K562 (cell line): ENCODE measurements around the gene ARMC9. TPM values are rescaled to one million over a fixed set of nuclear protein-coding genes. Genes with fewer than 3 reads are reported as not detected.

Experiments used
- ATAC-seq: fragments of 200-7000 bp; cut with Tn5 transposase; 3 replicates; pipeline ENCODE4 v1.9.1; 2020; ENCODE audit warnings: moderate library complexity
- BruUV-seq: library from RNA; stranded (reverse); fragments of 400-500 nt; replicated peaks from 2 replicates; lab custom pipeline; 2021; lab: Mats Ljungman, UMichigan
- CTCF ChIA-PET: fragments of 300-600 bp; formaldehyde crosslinking; extraction: SDS; loops from one replicate; lab custom pipeline; 2021; ENCODE audit warnings: low intra/inter-chr PET ratio; lab: Yijun Ruan, JAX
- POLR2A ChIA-PET: fragments of 300-600, 350-650 bp; sonication (Branson Sonifier 250); formaldehyde crosslinking; extraction: SDS; loops from one replicate; lab custom pipeline; 2021; ENCODE audit warnings: antibody characterized with exemption, inconsistent platforms; lab: Yijun Ruan, JAX
- DNase-seq, 4 experiments: peaks; one replicate each; pipeline versions ENCODE4 v3.0.0 to v3.0.0-alpha.2; 2011 to 2018; ENCODE audit warnings: low spot score in 3 of 4, mixed read lengths in 3 of 4; ENCODE audit errors: extremely low read depth in 1 of 4
- FAIRE-seq: peaks from 2 replicates; lab custom pipeline; 2011; peaks lifted over from hg19 to GRCh38; lab: Jason Lieb, UNC
- H2AFZ ChIP-seq: 2 replicates; pipeline ENCODE4 v1.6.0; 2011; ENCODE audit warnings: low read depth, low read length, control low read depth, inconsistent platforms
- H3K27ac ChIP-seq: fragments of 200-600 bp; 3 replicates; pipeline ENCODE4 v1.8.0; 2011; ENCODE audit warnings: low read depth, mild to moderate bottlenecking, control low read depth, inconsistent platforms, low read length, moderate library complexity, mixed read lengths; ENCODE audit errors: extremely low read depth
- H3K27me3 ChIP-seq, 2 experiments: fragments of 300-600 bp in 1 of 2; 2 replicates in 1 of 2; 3 replicates in 1 of 2; pipeline versions ENCODE4 v1.6.0 to v1.8.0; 2011; ENCODE audit warnings: inconsistent platforms in 2 of 2, low read length in 2 of 2, mild to moderate bottlenecking in 1 of 2, mixed read lengths in 1 of 2, moderate library complexity in 1 of 2; ENCODE audit not compliant: control insufficient read depth in 2 of 2, insufficient read depth in 2 of 2
- H3K36me3 ChIP-seq: fragments of 300-600 bp; 3 replicates; pipeline ENCODE4 v1.8.0; 2011; ENCODE audit warnings: mild to moderate bottlenecking, low read length, inconsistent platforms; ENCODE audit not compliant: control insufficient read depth, insufficient read depth
- H3K4me1 ChIP-seq, 2 experiments: fragments of 200-600 bp in 1 of 2; replicated peaks in 1 of 2; 2 replicates in 1 of 2; 3 replicates in 1 of 2; pipeline versions ENCODE4 v1.5.1 to v1.8.0; 2011; ENCODE audit warnings: inconsistent platforms in 2 of 2, low read length in 2 of 2, mild to moderate bottlenecking in 1 of 2, mixed read lengths in 1 of 2, moderate library complexity in 1 of 2; ENCODE audit not compliant: control insufficient read depth in 2 of 2, insufficient read depth in 2 of 2
- H3K4me2 ChIP-seq: 2 replicates; pipeline ENCODE4 v1.6.1; 2011; ENCODE audit warnings: low read length, control low read depth, inconsistent platforms, mixed read lengths; ENCODE audit not compliant: insufficient read depth
- H3K4me3 ChIP-seq: fragments of 200-600 bp; sonication (generic), shearing (Covaris generic); 2 replicates; pipeline ENCODE4 v1.5.1; 2016; ENCODE audit warnings: control low read depth, inconsistent platforms
- H3K79me2 ChIP-seq: fragments of 200-600 bp; 3 replicates; pipeline ENCODE4 v1.8.0; 2011; ENCODE audit warnings: low read length, inconsistent platforms; ENCODE audit not compliant: control insufficient read depth, insufficient read depth
- H3K9ac ChIP-seq, 2 experiments: 2 replicates each; pipeline versions ENCODE4 v1.6.0 to v1.6.1; 2011; ENCODE audit warnings: low read depth in 2 of 2, low read length in 2 of 2, control low read depth in 1 of 2, inconsistent platforms in 1 of 2, mild to moderate bottlenecking in 1 of 2, mixed read lengths in 1 of 2; ENCODE audit not compliant: insufficient read depth in 1 of 2
- H3K9me1 ChIP-seq: one replicate; pipeline ENCODE4 v1.6.0; 2011; ENCODE audit warnings: inconsistent platforms, mild to moderate bottlenecking, low read length, moderate library complexity; ENCODE audit not compliant: control insufficient read depth, insufficient read depth
- H3K9me3 ChIP-seq: replicated peaks from 2 replicates; pipeline ENCODE4 v1.5.1; 2011; ENCODE audit warnings: low read depth, low read length, inconsistent platforms; ENCODE audit not compliant: control insufficient read depth, insufficient read depth
- H4K20me1 ChIP-seq: replicated peaks from 2 replicates; pipeline ENCODE4 v1.6.1; 2011; ENCODE audit warnings: low read length, inconsistent platforms, mixed read lengths; ENCODE audit not compliant: control insufficient read depth, insufficient read depth
- DMBX1 ChIP-seq: fragments of 250-450 bp; sonication (Bioruptor Pico); IDR thresholded peaks from 2 replicates; pipeline ENCODE4 v1.8.0; 2022; ENCODE audit warnings: inconsistent platforms, mild to moderate bottlenecking, moderate library complexity, borderline replicate concordance
- MEF2D ChIP-seq: conservative IDR thresholded peaks from 2 replicates; pipeline ENCODE4 v1.6.1; 2016; ENCODE audit warnings: low read depth, missing genetic modification characterization, missing compliant biosample characterization
- NFIC ChIP-seq: fragments of 450-650 bp; IDR thresholded peaks from 2 replicates; pipeline ENCODE4 v1.6.1; 2017; ENCODE audit warnings: mild to moderate bottlenecking, inconsistent platforms
- ZFPM2 ChIP-seq: fragments of 250-450 bp; sonication (Bioruptor Pico); IDR thresholded peaks from 2 replicates; pipeline ENCODE4 v1.5.1; 2022; ENCODE audit warnings: mild to moderate bottlenecking
- ZKSCAN1 ChIP-seq: fragments of 150-350 bp; IDR thresholded peaks from 2 replicates; pipeline ENCODE4 v1.6.1; 2016; ENCODE audit warnings: low read depth, low read length
- WGBS: fragments of 100-300 bp; shearing (Covaris generic); methylation state at CpG from one replicate; pipeline ENCODE4 v1.1.6; 2016; ENCODE audit warnings: low coverage, mixed read lengths; ENCODE audit not compliant: insufficient coverage; ENCODE audit errors: missing lambda C conversion rate; 5-methylcytosine and 5-hydroxymethylcytosine counted together
- in situ Hi-C: fragments of 300-500 bp; cut with MboI; formaldehyde crosslinking; loops from 4 replicates; pipeline ENCODE4 v1.15.0; 2018; ENCODE audit warnings: inconsistent platforms, mixed read lengths
- intact Hi-C: fragments of 100-400 bp; cut with micrococcal nuclease; formaldehyde crosslinking; loops from 2 replicates; pipeline ENCODE4 v1.14.2; 2022
- polyA plus RNA-seq, 8 experiments: library from polyadenylated mRNA; depleted of rRNA in 4 of 8; stranded (reverse) in 5 of 8; unstranded in 3 of 8; fragments of >200 nt; fragmentation: Nextera tagmentation in 2 of 8; fragmentation: Illumina TruSeq in 1 of 8; extraction: Ambion mirVana in 2 of 8; extraction: Trizol in 1 of 8; gene quantifications; 2 replicates each; pipeline versions ENCODE4 v1.2.1 to v1.2.3, GENCODE V29; 2011 to 2014; ENCODE audit warnings: inconsistent platforms in 1 of 8, missing spikeins in 1 of 8
- total RNA-seq, 7 experiments: library from RNA; depleted of rRNA in 6 of 7; stranded (reverse); fragments of >200 nt in 6 of 7; fragmentation: Illumina TruSeq in 2 of 7; extraction: Trizol in 2 of 7; gene quantifications; 2 replicates each; pipeline versions ENCODE4 v1.2.1 to v1.2.3, GENCODE V29; 2011 to 2021; ENCODE audit warnings: low replicate concordance in 1 of 7
- TF ChIP-seq, protein P1 (sequence below): IDR thresholded peaks from 3 replicates; pipeline ENCODE4 v1.6.1; 2011; ENCODE audit warnings: borderline replicate concordance, mild to moderate bottlenecking, moderate library complexity; ENCODE audit not compliant: insufficient read length; ENCODE audit errors: extremely low read depth

The ARMC9 gene
- total and polyA plus RNA-seq, 9 of the 15 experiments (the other 6 are each of a cell fraction or from before 2014, with no cell fraction given) = 0.36 to 2.3 (median 1.1) TPM

DNA sequence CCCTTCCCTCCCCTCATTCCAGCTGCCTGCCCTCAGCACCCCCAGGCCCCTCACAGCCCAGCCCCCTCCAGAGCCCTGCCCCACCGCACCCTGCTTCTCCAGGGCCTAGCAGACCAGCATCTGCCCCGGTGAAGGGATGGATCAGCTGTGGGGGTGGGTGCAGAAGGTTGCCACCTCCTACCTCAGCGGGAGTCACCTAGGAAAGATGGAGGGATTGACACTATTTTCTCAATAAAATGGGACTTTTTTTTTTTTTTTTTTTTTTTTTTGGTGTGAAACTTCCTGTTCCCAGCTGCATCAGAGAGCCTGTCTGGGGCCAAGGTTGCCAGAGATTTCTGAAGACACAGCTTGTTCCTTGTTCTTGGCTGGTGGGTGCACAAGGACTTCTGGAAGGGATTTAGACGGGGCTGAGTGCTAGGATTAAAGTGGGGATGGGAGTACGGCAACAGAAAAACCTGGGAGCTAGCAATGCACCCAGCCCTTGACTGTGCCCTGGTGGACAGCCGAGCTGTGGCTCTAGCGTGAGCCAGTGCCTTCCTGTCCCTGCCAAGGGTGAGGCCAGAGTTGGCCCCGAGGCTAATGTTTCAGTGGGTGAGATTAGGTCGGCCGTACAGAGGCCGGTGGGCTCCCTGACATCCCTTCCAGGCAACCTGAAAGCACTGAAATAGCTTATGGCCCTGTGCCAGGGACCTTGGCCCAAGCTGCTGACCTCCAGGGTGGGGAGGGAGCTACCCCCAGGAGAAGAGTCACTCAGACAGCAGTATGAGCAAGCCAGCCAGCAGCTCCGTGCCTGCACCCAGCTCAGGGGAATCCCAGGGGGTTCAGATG, 201.6 kb downstream of the ARMC9 start:
- no peaks in the 10 kb centered on the region for H3K9me1 ChIP-seq
- ATAC-seq (peak; percentile 72), DNase-seq (peak in 1 of 4 experiments; percentile 36), FAIRE-seq (no peak)
- H3K79me2 ChIP-seq = no peaks in the 10 kb centered on the region
- H3K4me2 ChIP-seq = peak overlapping the region; percentile 49; the same call in 1 of the 2 replicates
- no peak overlapping the region for H3K4me3 ChIP-seq
- peaks cover 0 to 16% of the 10 kb centered on the region in 2 experiments; a peak in 2 of 5 replicates for H3K27me3 ChIP-seq
- in situ Hi-C loops (no loop called here), intact Hi-C loops (loop anchor here (5.0 to 10.0 kb wide), 2 partner anchors 105 to 173 kb away; no protein-coding TSS in a partner anchor)
- peak overlapping the region in 1 of 2 experiments; percentile 68; a peak in 2 of 4 replicates for H3K9ac ChIP-seq
- WGBS = 10% methylated on average over 9 of the region's 12 CpGs
- ChIA-PET POLR2A (interaction anchor here (0.6 kb wide), 1 partner anchor 33 kb away, joined by 3 read pairs; no protein-coding TSS in a partner anchor), CTCF (interaction anchor here (0.7 kb wide), 1 partner anchor 1407 kb away, joined by 3 read pairs; no protein-coding TSS in a partner anchor)
- no peak for TF ChIP-seq MEF2D (tag)
- TF ChIP-seq DMBX1 (CRISPR knock-in tag) = no peak
- no peak for TF ChIP-seq ZFPM2 (CRISPR knock-in tag)
- TF ChIP-seq NFIC = peak; percentile 69
- no peak for TF ChIP-seq ZKSCAN1
- TF ChIP-seq, protein P1, sequence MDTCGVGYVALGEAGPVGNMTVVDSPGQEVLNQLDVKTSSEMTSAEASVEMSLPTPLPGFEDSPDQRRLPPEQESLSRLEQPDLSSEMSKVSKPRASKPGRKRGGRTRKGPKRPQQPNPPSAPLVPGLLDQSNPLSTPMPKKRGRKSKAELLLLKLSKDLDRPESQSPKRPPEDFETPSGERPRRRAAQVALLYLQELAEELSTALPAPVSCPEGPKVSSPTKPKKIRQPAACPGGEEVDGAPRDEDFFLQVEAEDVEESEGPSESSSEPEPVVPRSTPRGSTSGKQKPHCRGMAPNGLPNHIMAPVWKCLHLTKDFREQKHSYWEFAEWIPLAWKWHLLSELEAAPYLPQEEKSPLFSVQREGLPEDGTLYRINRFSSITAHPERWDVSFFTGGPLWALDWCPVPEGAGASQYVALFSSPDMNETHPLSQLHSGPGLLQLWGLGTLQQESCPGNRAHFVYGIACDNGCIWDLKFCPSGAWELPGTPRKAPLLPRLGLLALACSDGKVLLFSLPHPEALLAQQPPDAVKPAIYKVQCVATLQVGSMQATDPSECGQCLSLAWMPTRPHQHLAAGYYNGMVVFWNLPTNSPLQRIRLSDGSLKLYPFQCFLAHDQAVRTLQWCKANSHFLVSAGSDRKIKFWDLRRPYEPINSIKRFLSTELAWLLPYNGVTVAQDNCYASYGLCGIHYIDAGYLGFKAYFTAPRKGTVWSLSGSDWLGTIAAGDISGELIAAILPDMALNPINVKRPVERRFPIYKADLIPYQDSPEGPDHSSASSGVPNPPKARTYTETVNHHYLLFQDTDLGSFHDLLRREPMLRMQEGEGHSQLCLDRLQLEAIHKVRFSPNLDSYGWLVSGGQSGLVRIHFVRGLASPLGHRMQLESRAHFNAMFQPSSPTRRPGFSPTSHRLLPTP = no peak
- no TSS peak for BruUV-seq
- H2AFZ ChIP-seq = peak overlapping the region; percentile 55
- peaks cover 4 to 12% of the 10 kb centered on the region in 2 experiments; a peak in 4 of 5 replicates for H3K4me1 ChIP-seq
- H4K20me1 ChIP-seq = no peaks in the 10 kb centered on the region
- H3K27ac ChIP-seq = no peak overlapping the region; the same call in 2 of the 3 replicates
- H3K9me3 ChIP-seq = no peaks in the 10 kb centered on the region
- no peaks in the 10 kb centered on the region for H3K36me3 ChIP-seq
